HCT116 (cell line): ENCODE results near the gene RALGPS2. TPM values are rescaled to one million over a fixed set of nuclear protein-coding genes. Genes with fewer than 3 reads are reported as not detected.

Source experiments
- ATAC-seq: fragments of 200-7000 bp; cut with Tn5 transposase; 2 replicates; pipeline ENCODE4 v1.9.1; 2020; ENCODE audit warnings: mild to moderate bottlenecking, moderate library complexity
- BruUV-seq: library from RNA; stranded (reverse); fragments of 400-500 nt; replicated peaks from 2 replicates; lab custom pipeline; 2021; lab: Mats Ljungman, UMichigan
- CTCF ChIA-PET: fragments of 300-600 bp; sonication (Branson Sonifier 250); formaldehyde crosslinking; loops from one replicate; lab custom pipeline; 2021; ENCODE audit warnings: antibody characterized with exemption; lab: Charles Lee
- POLR2A ChIA-PET: fragments of 300-600, 350-600 bp; sonication (Branson Sonifier 250); formaldehyde crosslinking; loops from one replicate; lab custom pipeline; 2021; ENCODE audit warnings: antibody characterized with exemption; lab: Charles Lee
- RAD21 ChIA-PET, 2 experiments: fragments of 300-600 bp; sonication (Branson Sonifier 250); formaldehyde crosslinking; loops; one replicate each; lab custom pipeline; 2023; ENCODE audit warnings: low total read pairs in 2 of 2; ENCODE audit not compliant: uncharacterized antibody in 2 of 2, unreplicated experiment in 2 of 2, low non-redundant PET in 1 of 2; lab: Charles Lee
- DNase-seq: peaks from one replicate; pipeline ENCODE4 v3.0.0-alpha.2; 2010; ENCODE audit warnings: low read depth, low spot score
- H2AFZ ChIP-seq: fragments of 200-600 bp; shearing (Covaris generic), sonication (generic); 2 replicates; pipeline ENCODE4 v1.6.1; 2017; ENCODE audit warnings: low read depth, mixed run types, mixed read lengths, antibody characterized with exemption, low read length; ENCODE audit not compliant: poor library complexity, severe bottlenecking
- H3K27ac ChIP-seq: 2 replicates; pipeline ENCODE4 v1.5.1; 2012; ENCODE audit warnings: low read depth, low read length
- H3K27me3 ChIP-seq: fragments of 200-600 bp; sonication (generic); 2 replicates; pipeline ENCODE4 v1.6.1; 2016; ENCODE audit warnings: mixed run types, low read length, mixed read lengths; ENCODE audit not compliant: insufficient read depth
- H3K36me3 ChIP-seq, 2 experiments: fragments of 200-500 bp in 1 of 2; fragments of 200-600 bp in 1 of 2; sonication (Bioruptor generic) in 1 of 2; sonication (generic) in 1 of 2; 2 replicates each; pipeline versions ENCODE4 v1.5.1 to v1.6.1; 2014 to 2016; ENCODE audit warnings: low read length in 2 of 2, inconsistent platforms in 1 of 2, mixed read lengths in 1 of 2, mixed run types in 1 of 2; ENCODE audit not compliant: insufficient read depth in 2 of 2, control insufficient read depth in 1 of 2
- H3K4me1 ChIP-seq, 2 experiments: fragments of 200-600 bp in 1 of 2; sonication (generic) in 1 of 2; 2 replicates each; pipeline versions ENCODE4 v1.5.1 to v1.6.1; 2012 to 2017; ENCODE audit warnings: low read length in 2 of 2, inconsistent platforms in 1 of 2, mild to moderate bottlenecking in 1 of 2, mixed read lengths in 1 of 2, mixed run types in 1 of 2, moderate library complexity in 1 of 2; ENCODE audit not compliant: insufficient read depth in 2 of 2, control insufficient read depth in 1 of 2
- H3K4me2 ChIP-seq: fragments of 200-600 bp; sonication (generic); 2 replicates; pipeline ENCODE4 v1.6.1; 2017; ENCODE audit warnings: mixed run types, low read length, mixed read lengths
- H3K4me3 ChIP-seq, 2 experiments: fragments of 200-600 bp in 1 of 2; sonication (generic) in 1 of 2; replicated peaks in 1 of 2; 2 replicates each; pipeline ENCODE4 v1.5.1; 2011 to 2016; ENCODE audit warnings: low read length in 2 of 2, control low read depth in 1 of 2, low read depth in 1 of 2, mild to moderate bottlenecking in 1 of 2, mixed read lengths in 1 of 2, mixed run types in 1 of 2
- H3K79me2 ChIP-seq: fragments of 200-600 bp; sonication (generic); 2 replicates; pipeline ENCODE4 v1.6.1; 2017; ENCODE audit warnings: mild to moderate bottlenecking, mixed run types, low read length, moderate library complexity, mixed read lengths; ENCODE audit not compliant: insufficient read depth
- H3K9ac ChIP-seq: fragments of 200-600 bp; sonication (generic); 2 replicates; pipeline ENCODE4 v1.6.1; 2016; ENCODE audit warnings: low read length, mixed read lengths
- H3K9me2 ChIP-seq: fragments of 200-600 bp; sonication (generic), shearing (Covaris generic); 2 replicates; pipeline ENCODE4 v1.6.1; 2017; ENCODE audit warnings: mixed run types, mild to moderate bottlenecking, moderate library complexity; ENCODE audit not compliant: insufficient read depth
- H3K9me3 ChIP-seq, 2 experiments: fragments of 200-500 bp in 1 of 2; fragments of 200-600 bp in 1 of 2; sonication (Bioruptor generic) in 1 of 2; sonication (generic) in 1 of 2; 2 replicates each; pipeline ENCODE4 v1.6.1; 2014 to 2017; ENCODE audit warnings: low read length in 2 of 2, mixed read lengths in 2 of 2, inconsistent platforms in 1 of 2, low read depth in 1 of 2, mild to moderate bottlenecking in 1 of 2, mixed run types in 1 of 2, moderate library complexity in 1 of 2; ENCODE audit not compliant: control insufficient read depth in 1 of 2, insufficient read depth in 1 of 2
- H4K20me1 ChIP-seq: fragments of 200-600 bp; sonication (generic), shearing (Covaris generic); 2 replicates; pipeline ENCODE4 v1.6.1; 2017; ENCODE audit warnings: mixed run types, mild to moderate bottlenecking, moderate library complexity; ENCODE audit not compliant: insufficient read depth
- EZH2phosphoT487 ChIP-seq: fragments of 200-600 bp; IDR thresholded peaks from 2 replicates; pipeline ENCODE4 v1.6.1; 2018; ENCODE audit warnings: antibody characterized with exemption, borderline replicate concordance
- POLR2AphosphoS5 ChIP-seq: IDR thresholded peaks from 2 replicates; pipeline ENCODE4 v1.6.1; 2011; ENCODE audit warnings: mild to moderate bottlenecking, low read depth, low read length, moderate library complexity
- SIN3A ChIP-seq: IDR thresholded peaks from 2 replicates; pipeline ENCODE4 v1.6.1; 2012; ENCODE audit warnings: low read depth
- SP1 ChIP-seq: IDR thresholded peaks from 2 replicates; pipeline ENCODE4 v1.6.1; 2012; ENCODE audit warnings: low read depth
- TCF7L2 ChIP-seq: IDR thresholded peaks from 2 replicates; pipeline ENCODE4 v1.7.0; 2011; ENCODE audit warnings: borderline replicate concordance, inconsistent platforms; ENCODE audit not compliant: insufficient read depth, insufficient read length; ENCODE audit errors: extremely low read depth
- ZNF274 ChIP-seq: fragments of 200-500 bp; sonication (Bioruptor generic); IDR thresholded peaks from 2 replicates; pipeline ENCODE4 v1.6.1; 2014; ENCODE audit warnings: mild to moderate bottlenecking, low read depth, low read length, inconsistent platforms
- intact Hi-C: fragments of 100-400 bp; cut with micrococcal nuclease; formaldehyde crosslinking; loops from 2 replicates; pipeline ENCODE4 v1.10.0; 2022
- total RNA-seq: library from RNA; stranded (reverse); gene quantifications from one replicate; pipeline ENCODE4 v1.2.1, GENCODE V29; 2021; ENCODE audit not compliant: unreplicated experiment
- TF ChIP-seq, protein P1 (sequence below), 3 experiments: fragments of 200-600 bp in 1 of 3; sonication (generic) in 1 of 3; IDR thresholded peaks in 2 of 3; conservative IDR thresholded peaks in 1 of 3; 2 replicates each; pipeline ENCODE4 v1.5.1; 2012 to 2017; ENCODE audit warnings: low read depth in 2 of 3, low read length in 2 of 3, antibody characterized with exemption in 1 of 3, borderline replicate concordance in 1 of 3, control low read depth in 1 of 3, mild to moderate bottlenecking in 1 of 3, mixed read lengths in 1 of 3, mixed run types in 1 of 3, moderate library complexity in 1 of 3; ENCODE audit not compliant: insufficient read depth in 1 of 3
- TF ChIP-seq, protein P2 (sequence below): IDR thresholded peaks from 2 replicates; pipeline ENCODE4 v1.6.1; 2012

The RALGPS2 gene
- total RNA-seq, 1 experiment from 2014 or later: 25.6 TPM

DNA sequence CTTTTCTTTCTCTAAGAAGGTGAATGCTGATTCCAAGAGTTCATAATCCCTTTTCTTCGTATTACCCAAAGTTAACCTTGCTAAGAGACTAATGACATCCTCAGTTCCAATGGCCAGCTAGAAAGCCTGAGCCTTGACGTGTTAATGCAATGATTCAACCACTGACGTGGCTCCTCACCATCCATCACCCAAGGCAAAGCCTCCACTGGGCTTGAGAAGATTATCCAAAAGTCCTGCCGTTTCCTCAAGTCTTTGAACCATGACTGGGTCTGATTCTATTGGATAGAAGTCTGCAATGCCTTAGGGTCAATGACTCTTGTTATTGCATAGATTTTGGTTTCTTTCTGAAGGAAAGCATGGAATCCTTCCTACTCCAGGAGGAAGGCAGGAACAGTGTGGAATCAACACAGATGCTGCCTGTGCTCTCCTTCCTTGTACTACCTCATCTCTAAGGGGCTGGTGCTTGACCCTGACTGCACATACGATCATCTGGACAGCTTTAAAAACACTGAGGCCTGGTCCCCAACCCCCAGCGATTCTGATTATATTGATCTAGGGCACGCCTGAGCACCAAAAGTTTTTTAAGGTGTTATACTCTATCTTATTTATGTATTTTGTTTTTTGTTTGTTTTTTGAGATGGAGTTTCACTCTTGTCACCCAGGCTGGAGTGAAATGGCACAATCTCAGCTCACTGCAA lies 215.2 kb downstream of the RALGPS2 start (continued):
- TF ChIP-seq, protein P1, sequence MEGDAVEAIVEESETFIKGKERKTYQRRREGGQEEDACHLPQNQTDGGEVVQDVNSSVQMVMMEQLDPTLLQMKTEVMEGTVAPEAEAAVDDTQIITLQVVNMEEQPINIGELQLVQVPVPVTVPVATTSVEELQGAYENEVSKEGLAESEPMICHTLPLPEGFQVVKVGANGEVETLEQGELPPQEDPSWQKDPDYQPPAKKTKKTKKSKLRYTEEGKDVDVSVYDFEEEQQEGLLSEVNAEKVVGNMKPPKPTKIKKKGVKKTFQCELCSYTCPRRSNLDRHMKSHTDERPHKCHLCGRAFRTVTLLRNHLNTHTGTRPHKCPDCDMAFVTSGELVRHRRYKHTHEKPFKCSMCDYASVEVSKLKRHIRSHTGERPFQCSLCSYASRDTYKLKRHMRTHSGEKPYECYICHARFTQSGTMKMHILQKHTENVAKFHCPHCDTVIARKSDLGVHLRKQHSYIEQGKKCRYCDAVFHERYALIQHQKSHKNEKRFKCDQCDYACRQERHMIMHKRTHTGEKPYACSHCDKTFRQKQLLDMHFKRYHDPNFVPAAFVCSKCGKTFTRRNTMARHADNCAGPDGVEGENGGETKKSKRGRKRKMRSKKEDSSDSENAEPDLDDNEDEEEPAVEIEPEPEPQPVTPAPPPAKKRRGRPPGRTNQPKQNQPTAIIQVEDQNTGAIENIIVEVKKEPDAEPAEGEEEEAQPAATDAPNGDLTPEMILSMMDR (IDR thresholded peaks at IDR 0.05 in 2 of 3, conservative IDR thresholded peaks at IDR 0.05 in 1 of 3; ENCODE audit: borderline replicate concordance in 1 of 3, insufficient read depth in 1 of 3, low read depth in 2 of 3, low read length in 2 of 3): no peak
- TF ChIP-seq ZNF274 (no peak), SP1 (no peak), SIN3A (no peak), POLR2AphosphoS5 (no peak), EZH2phosphoT487 (no peak), TCF7L2 (no peak)
- TF ChIP-seq, protein P2, sequence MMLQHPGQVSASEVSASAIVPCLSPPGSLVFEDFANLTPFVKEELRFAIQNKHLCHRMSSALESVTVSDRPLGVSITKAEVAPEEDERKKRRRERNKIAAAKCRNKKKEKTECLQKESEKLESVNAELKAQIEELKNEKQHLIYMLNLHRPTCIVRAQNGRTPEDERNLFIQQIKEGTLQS: no peak

DNA sequence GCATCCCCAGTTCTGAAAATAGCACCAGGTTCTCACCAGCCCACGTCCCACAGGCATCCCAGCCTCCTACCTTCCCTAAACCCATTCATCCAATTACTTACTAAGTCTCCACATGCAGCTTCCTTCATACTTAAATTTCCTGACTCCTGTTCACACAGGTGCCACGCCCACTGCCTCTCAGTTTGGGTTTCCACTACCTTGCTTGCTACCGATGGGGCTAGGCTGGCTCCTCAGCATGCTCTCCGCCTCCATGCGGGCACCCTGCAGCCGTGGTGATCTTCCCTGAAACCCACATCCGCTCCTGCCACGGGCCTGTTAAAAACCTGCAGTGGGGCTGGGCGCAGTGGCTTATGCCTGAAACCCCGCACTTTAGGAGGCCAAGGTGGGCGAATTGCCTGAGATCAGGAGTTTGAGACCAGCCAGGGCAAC lies 216.2 kb downstream of the RALGPS2 start:
- DNase-seq (no peak), ATAC-seq (no peak)
- intact Hi-C loops: no loop called here
- Histone ChIP-seq H3K9me3 (no peaks in the 10 kb centered on the region), H3K4me2 (no peak overlapping the region), H3K27me3 (no peaks in the 10 kb centered on the region), H3K9me2 (no peaks in the 10 kb centered on the region), H4K20me1 (no peaks in the 10 kb centered on the region), H3K79me2 (no peaks in the 10 kb centered on the region), H3K9ac (no peak overlapping the region), H3K36me3 (no peaks in the 10 kb centered on the region), H3K4me1 (no peaks in the 10 kb centered on the region), H3K27ac (no peak overlapping the region), H2AFZ (no peak overlapping the region), H3K4me3 (no peak overlapping the region)
- BruUV-seq: no TSS peak
- POLR2A ChIA-PET: no interaction called here
- no peak for TF ChIP-seq POLR2AphosphoS5
- CTCF ChIA-PET: no interaction called here
- RAD21 ChIA-PET: no interaction called here
